ENCODE data around the gene USP2.

USP2 gene

DNA sequence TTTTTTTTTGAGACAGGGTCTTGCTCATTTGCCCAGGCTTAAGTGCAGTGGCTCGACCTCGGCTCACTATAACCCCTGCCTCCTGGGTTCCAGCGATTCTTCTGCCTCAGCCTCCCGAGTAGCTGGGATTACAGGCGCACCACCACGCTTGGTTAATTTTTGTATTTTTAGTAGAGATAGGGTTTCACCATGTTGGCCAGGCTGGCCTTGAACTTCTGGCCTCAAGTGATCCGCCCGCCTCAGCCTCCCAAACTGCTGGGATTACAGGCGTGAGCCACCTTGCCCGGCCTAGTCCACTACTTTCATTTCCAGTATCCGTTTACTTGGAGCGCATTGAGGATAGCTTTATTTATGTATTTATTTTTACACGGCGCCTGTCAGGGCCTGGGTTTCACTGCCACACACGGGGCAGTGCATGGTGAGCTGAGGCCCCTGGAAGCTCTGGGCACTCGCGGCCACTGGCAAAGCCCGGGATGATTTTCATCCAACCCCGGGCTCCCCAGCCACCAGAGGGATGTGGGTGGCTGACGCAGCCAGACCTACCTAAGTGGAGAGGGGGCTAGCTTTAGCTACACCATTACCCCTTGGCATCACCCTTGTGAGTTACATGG lies 58.5 kb downstream of the USP2 start:
- DNase-seq (ENCODE audit: low read depth, low spot score), result no peak

DNA sequence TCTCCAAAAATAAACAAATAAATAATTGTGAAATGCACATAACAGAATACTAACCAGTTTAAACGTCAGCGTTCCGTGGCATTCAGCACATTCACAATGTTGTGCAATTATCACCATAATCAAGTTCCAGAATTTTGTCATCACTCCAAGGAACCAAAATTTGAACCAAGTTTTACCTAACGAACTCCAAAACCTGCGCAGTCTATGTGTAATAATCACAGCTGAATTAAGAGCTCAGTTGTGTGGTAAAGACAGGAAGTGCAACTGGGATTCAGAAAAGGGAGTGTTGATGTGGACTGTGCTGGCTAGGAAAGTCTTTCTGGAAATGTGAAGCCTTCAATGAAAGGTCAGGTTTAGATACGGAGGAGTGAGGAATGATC lies 59.1 kb downstream of the USP2 start:
- DNase-seq (ENCODE audit: low read depth, low spot score), result no peak

DNA sequence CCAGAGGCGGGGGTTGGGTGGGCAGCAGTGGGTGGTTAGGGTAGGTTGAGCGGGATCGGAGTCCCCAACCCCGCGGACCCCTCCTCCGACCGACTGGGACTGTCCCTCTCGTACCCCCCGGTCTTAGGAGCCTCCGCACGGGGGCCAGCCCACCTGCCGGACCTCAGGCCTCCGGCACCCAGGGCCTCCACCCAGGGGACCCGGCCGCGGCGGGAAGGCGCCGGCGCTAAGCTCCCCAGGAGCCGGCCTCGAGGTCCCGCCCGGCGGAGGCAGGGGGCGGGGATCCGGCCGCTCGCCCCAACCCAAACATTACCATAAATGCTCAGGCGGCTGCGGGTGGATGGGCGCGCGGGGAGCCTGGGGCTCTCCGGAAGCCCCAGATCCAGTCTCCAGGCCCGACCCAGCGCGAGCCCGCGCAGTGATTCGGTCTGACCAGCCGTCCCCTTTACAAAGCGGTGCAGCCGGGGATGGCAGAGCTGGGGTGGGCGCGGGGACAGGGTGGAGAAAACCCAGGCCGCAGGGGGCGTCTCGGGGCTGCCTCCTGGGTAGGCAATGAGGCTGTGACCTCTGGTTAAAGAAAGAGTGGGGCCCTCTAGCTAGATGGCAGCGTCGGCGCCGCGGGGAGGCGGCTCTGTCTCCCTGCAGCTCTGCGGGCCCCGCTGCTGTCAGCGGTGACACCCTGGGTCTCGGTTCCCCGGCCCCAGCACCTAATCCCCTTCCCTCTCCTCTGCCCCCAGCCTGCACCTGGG lies 60.5 kb downstream of the USP2 start:
- peak; percentile 85 for DNase-seq (ENCODE audit: low read depth, low spot score)

DNA sequence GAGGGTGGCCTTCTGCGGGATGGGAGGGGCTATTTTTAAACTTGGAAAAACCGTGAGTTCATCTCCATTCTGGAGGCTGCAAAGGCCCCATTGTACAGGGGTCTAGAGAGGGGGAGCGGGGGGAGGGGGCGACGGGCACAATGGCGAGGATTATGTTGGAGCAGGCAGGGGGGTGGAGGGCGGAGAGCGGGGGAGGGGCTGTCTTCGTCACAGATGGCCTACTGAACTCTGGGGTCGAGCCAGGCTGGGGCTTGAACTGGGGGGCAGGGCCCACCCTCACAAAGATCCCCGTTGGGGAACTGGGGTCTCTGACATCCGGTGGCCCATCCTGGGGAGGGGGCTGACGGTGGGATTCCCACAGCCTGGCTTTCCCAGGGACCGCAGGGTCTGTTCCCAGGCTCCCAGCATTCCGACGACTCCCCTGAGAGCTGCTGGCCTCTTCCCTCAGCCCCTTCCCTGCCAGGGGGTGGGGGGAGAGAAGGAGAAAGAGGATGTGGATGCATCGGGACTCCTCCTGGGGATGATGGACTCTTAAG lies 61.2 kb downstream of the USP2 start:
- DNase-seq (ENCODE audit: low read depth, low spot score), result no peak

DNA sequence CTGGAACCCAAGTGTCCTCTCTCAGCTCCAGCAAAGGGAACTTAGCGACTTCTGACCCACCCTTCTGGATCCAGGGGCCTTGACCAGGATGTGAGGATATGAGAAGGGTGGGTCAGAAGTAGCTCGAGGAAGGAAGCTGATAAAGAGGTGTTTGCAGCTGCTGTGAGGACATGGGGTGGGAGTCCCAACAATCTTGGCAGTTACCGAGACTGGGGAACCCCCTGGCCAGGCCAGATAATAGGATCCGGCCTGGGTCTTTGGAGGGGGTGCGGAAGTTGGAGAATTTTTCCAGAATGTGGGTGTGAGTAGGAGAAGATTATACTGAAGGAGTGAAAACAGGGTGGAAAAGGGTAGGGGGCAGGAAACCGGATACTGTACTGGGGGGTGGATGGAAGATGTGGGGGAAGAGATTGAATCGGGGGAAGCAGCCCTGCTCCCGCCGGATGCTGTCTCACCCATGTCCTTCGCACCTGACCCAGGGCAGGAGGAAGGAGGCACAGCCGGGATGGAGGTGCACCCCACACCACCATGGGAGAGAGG lies 61.7 kb downstream of the USP2 start:
- DNase-seq (ENCODE audit: low read depth, low spot score), result no peak

DNA sequence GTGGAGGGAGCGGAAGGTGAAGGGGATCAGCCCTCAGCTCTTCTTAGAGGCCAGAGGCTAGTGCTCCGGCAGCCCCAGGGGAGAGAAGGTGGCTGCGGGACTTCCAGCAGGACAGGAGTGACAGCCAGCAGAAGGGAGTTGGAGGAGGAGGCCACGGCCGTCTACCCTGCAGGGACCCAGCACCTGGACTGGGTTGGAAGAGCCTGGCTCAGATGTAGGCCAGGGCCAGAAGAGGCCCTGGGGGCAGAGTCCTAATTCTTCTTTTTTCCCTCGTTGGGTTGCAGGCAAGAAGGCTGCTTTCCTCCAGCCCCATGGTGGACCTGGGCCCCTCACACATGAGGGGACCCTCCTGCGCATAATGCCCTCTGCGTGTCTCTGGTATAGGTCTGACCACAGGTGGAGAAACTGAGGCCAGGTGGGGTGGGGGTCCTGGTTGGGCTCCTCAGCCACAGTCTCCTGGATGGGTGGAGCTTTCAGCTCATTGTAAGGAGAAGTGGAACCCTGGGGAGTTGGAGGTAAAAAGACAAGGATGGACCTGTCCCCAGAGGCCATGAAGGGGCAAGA lies 62.3 kb downstream of the USP2 start:
- no peak for DNase-seq (ENCODE audit: low read depth, low spot score)

DNA sequence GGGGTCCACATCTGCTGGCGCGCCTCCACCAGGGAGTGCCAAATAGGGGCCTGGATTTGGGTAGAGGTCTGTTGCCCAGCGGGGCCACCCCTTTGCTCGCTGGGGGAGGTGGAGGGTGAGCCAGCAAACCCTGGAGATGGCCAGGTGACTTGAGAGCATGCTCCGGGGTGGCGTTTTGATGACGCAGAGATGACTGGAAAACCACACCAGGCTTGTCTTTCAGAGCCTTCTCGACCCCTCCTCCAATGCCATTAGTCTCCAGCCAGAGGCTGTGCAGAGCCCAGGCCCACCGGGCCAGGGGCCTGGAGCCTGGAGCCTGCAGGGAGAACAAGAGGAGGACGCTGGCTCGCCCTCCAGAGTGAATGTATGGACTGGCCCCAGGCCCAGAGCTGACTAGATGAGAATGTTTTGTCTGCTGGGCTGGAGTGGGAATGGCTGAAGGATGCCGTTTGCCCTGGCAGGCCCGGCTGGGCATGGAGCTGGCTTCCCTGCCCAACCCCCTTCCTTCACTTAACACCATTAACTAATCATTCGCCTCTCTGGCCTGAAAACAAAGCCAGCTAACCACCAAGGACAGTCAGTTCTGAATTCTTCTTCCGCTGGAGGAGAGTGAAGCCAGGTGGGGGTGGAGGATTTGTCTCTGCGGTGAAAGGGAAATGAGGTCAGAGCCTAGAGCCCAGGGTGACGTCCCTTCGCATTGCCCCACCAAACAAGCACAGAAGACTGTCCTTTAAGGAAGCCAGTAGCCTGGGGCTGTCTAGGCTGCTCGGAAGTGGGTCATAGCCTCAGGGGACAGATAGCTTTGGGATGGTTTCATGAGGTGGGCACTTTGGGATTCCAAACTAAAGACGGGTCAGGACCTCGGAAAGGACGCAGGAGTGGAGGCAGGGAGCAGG lies 63.0 kb downstream of the USP2 start:
- peak; percentile 76 for DNase-seq (ENCODE audit: low read depth, low spot score)

DNA sequence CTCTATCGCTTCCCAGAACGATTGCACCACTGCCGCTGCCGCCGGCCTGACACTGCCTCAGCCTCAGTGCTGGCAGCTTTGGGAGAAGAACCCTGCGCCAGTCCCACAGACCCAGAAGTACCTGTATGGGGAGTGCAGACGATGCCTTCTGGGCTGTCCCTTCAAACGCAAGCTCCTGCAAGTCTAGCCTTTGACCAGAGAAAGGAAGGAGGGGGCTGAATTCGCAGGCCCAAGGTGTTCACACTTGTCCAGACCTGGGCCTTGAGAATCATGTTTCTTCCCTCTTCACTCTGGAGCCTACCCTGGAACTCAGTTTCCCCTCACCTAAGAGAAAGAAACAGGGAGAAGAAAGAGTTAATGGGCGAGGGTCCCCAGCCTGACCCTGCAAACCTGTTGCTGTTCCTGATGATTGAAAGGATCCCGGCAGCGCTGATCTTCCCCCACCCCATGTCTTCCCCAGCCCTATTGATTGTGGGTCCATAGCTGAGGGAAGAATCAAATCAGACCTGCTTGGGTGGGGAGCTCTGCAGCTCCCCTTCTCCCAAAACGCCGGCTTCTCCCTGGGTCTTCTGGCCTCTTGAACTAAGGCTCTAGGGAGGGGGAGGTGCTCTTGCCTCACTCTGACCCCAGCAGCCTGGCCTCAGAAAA lies 63.8 kb downstream of the USP2 start:
- DNase-seq (ENCODE audit: low read depth, low spot score), result no peak

DNA sequence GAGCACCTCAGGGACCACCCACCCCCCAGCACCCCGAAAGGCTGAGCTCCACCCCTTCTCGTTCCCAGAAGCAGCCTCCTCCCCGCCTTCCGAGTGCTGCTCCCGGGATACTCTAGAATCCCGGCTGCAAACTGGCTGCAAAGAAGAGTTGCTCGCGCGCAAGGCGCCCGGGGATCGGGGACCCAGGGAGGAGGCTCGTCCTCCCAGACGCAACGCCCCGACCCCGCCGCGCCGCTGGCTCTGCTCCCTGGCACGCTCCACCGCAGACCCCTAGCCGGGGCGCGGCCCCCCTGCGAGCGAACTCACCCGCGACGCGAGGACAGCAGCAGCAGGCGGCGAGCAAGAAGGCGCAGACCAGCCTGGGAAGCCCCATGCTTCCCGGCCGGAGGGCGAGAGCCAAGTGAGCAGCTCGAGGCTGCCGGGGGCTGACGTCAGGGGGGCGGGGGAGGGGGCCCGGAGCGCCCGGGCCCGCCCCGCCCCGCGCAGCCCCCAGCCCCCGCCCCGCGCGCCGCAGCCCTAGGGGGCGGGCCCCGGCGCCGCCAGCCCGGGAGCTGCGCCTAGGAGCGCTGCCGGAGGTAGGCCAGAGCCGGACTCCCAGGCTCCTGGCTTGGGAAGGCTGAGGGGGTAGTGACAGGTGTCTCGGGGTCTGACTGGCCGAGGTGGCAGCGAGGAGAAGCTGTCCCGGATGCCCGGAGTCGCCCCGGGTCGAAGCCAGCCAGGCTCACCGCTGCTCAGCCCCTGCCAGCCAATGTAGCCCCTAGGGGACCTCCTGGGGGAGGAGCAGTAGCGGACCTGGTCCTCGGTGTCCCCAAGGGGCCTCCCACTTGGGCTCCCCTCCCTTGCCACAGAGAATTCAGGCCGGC lies 64.5 kb downstream of the USP2 start, which contains the start of gene MCAM:
TSS of gene MCAM (minus strand) at position 402 of the 863 bp plus-strand sequence. CDS start at position 373, 29 bp downstream.
- DNase-seq (ENCODE audit: low read depth, low spot score), result peak; percentile 84

DNA sequence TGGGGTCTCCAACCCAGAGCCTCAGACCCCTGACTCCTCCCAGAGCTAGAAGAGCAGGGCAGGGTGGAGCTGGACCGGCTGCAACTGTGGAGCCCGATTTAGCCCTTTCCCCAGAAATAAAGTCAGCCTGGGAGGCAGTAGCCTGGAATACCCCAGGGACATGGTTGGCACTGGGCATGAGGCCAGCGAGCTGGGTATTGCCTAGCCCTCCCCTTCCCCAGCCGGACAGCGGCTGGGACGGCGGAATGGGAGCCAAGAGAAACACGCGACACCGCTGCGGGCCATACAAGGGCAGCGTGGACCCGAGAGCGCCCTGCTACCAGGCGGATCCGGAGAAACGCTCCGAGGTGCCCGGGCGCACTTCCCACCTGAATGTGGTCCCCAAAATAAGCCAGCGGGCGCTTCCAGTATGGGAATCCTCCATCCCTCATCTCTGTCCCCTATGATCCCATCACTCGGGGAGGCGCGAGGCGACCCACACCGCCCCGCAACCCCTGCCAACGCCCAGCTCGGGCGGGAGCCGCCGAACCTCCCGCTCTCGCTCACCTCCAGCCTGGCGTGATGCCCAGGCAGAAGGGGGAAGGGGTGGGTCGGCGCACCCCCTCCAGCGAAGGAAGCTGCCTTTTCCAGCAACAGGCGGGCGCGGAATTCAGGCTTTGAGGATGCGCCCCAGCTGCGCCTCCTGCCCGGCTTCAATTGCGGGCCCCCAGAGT lies 65.3 kb downstream of the USP2 start:
- DNase-seq (ENCODE audit: low read depth, low spot score), result peak; percentile 70

DNA sequence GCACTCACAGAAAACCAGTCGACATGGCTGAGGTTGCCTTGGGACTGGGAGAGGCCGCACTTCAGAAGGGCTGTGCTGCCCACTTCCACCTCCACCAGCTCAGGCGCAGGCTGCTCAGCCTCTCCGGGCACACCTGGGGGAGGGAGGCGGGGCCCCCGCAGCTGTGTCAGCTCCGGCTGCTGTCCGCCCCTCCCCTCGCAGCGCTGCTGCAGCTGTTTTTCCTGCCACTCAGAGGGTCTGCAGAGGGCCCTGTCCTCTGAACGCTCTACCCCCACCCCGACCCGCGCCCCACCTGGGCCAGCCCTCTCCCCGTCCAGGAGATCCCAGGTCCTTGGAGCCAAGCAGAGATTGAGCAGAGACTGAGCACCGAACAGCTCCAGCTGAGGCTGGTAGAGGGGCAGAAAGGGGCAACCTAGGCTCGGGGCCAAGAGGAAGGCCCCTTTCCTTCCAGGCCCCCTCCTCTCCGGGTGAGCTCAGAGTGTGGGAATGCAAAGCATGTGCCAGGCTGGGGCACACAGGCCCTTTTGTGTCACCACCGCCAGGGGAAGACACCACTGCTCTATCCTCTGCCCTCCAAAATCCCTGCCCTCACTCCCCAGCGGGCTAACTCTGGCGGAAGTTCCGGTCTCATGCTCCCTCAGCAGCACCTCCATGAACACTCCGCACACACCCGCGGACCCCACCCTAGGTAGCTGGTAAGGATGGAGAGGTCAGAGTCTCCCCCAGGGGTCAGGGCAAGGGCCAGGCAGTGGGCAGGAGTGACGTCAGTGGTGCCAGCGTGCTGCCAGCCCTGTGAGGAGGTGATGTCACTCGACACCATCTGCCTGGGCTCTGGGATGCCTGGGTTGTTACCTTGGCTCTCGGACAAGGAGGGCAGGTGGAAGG lies 66.1 kb downstream of the USP2 start:
- peak; percentile 76 for DNase-seq (ENCODE audit: low read depth, low spot score)

DNA sequence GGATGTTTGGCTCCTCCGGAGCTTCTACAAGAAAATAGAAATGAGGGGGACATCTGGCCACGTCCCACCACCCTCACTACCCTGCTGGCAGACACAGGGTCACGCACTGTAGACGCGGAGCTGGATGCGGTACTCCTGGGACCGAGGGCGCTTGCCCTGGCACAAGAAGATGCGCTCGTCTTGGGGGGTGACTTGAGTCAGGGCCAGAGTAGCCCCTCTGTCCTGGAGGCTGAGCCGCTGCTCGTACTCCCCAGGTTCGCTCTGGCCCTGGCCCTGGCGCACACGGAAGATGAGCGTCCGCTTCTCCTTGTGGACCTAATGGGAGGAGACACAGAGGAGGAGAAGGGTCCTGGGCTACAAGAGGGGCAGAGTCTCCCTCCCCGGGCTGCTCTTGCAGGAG lies 66.8 kb downstream of the USP2 start:
- no peak for DNase-seq (ENCODE audit: low read depth, low spot score)

DNA sequence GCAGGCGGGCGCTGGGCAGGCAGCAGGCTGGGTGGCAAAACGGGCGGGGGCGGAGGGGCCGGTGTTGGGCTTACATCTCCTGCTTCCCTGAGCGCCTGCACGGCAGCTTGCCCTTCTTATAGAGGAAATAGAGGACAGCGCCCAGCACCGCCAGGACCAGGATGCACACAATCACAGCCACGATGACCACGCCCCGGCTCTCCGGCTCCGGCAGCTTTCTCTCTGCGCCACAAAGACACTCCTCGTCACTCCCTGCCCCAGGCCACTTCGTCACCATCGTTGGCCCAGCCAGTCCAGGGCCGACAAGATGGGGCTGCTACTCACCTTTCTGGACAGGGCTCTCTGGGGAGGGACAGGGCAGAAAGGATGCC lies 70.8 kb downstream of the USP2 start:
- no peak for DNase-seq (ENCODE audit: low read depth, low spot score)

DNA sequence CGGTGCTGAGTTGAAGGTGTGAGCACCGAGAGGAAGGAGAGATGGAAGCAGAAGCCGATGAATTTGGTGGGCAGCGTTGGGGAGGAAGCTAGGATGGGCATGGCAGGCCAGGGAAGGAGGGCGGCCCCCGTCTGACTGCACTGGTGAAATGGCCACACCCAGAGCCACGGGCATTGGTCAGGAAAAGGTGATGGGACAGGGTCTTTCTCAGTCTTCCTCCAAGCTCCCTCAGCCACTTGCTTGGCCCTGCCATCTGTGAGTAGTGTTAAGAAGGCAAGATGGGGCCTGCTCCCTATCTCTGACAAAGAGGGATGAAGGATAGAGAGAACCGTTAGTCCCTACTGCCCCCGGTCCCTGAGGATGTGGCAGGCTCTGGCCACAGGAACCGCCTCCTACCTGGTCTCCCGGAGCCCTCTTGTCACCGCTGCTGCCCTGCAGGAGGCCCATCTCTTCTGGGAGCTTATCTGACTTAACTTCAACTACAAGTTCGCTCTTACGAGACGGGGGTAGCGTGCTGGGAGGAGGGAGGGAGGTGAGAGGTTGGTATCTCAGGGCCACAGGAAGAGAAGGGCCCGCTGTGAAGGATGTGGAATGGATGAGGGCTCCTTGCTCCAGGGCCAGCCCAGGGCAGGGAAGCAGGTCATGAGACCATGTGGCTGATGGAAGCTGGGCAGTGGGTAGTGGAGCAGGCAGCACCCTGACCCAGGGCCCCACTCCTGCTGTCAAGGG lies 71.4 kb downstream of the USP2 start:
- DNase-seq (ENCODE audit: low read depth, low spot score), result no peak

DNA sequence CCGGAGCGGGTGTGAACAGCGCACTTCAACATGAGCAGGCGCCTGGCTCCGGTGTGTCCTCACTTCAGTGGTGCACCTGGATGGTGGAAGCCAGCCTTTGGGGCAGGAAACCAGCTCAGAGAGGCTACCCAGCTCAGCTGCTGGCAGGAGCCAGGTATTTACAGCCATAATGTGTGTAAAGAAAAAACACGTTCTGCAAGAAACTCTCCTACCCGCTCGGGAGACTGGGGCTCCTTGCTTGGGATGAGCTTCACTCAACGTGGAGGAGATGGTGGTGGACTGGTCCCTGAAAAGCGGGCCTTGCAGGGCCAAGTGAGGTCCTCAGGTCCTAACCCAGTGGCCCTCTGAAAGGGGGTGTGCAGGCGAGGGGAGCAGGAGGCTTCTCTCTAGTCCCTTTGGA lies 72.1 kb downstream of the USP2 start:
- no peak for DNase-seq (ENCODE audit: low read depth, low spot score)

DNA sequence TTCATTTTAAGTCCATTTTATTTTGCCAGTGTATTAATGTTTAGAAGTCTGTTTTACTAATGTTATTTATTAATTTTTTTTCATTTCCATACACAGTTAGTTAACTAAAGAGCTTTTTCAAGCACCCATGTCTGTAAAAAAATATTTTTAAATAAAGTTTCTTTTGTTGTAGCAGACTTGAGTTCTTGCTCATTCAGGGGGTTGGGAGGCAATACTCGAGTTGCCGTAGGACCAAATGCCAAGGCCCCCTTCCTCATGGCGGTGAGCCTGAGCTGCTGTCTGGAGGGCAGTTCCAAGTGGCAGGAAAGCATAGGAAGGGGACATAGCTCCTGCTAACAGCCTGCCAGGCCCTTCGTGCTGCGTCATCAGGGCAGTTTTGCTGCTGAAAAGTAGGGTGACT lies 73.5 kb downstream of the USP2 start:
- no peak for DNase-seq (ENCODE audit: low read depth, low spot score)

DNA sequence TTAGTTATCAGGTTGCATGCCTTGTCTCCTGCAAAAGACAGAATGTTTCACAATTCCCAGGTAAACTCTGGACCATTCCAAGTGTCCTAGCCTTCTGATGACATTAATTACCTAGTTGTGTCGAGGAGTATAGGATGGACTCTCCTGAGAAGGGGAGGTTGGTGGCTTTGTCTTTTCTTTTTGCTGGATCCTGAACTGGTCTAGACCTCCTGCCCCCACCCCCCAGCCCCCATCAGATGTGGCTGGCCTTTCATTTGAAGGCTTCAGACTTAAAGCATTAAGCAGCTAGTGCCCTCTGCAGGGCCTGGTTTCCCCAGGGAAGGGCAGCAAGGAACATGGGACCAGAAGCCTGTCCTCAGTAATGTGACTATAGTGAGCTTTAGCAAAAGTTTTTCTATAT lies 74.3 kb downstream of the USP2 start:
- peak; percentile 33 for DNase-seq (ENCODE audit: low read depth, low spot score)

DNA sequence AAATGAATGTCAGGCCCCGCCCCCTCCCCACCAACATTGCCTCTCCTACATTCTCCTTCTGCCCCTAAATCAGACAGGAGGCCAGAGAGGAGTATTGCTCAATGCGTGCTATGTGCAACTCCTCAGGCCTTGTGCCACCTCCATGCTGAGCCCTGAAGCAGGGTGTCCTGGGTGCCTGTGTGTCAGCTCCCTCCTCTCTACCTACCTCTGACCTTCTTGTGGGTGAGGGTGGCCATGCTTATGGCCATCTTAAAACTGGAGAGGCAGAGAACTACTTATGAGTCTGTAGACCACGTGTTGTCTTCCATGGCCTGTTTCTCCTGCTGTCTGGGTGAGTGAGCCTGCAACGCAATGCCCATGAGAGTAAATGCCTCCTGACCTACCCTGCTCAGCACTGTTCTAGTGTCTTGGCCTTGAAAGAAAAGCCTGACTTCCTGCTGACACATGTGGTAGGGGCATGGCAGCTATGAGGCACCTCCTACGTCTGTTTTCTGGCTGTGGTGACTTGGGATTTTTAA lies 75.1 kb downstream of the USP2 start:
- DNase-seq (ENCODE audit: low read depth, low spot score), result no peak

Data from astrocyte of the hippocampus (primary cell).